ENCODE measurements around the gene XPO6.

DNA sequence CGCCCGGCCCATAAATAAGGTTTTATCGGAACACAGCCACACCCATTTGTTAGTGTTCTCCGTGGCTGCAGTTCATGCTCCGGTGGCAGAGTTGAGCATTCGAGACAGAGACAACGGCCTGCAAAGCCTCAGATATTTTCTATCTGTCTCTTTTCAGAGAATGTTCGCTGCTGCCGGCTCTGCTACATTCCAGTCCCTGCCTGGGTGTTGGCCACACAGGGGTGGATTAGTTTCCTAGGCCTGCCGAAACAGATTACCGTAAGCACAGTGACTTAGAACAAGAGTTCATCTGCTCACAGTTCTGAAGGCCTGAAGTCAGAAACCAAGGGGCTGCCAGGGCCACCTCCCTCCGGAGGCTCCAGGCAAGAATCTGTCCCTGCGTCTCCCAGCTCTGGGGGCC, 129.1 kb downstream of the XPO6 start:
- no peak for TF ChIP-seq EP300 (IDR thresholded peaks at IDR 0.05; ENCODE audit: borderline replicate concordance in 1 of 2, low read depth in 1 of 2, low read length in 1 of 2)
- TF ChIP-seq EZH2phosphoT487 (IDR thresholded peaks at IDR 0.05; ENCODE audit: borderline replicate concordance, low read depth): no peak
- TF ChIP-seq RFX5 (IDR thresholded peaks at IDR 0.05; ENCODE audit: low read length): no peak
- TF ChIP-seq YY1 (IDR thresholded peaks at IDR 0.05; ENCODE audit: low read depth): no peak
- TF ChIP-seq CTCF (IDR thresholded peaks at IDR 0.05): no peak
- TF ChIP-seq REST (IDR thresholded peaks at IDR 0.05; ENCODE audit: low read depth, low read length): no peak
- no peak for TF ChIP-seq CHD2 (IDR thresholded peaks at IDR 0.05; ENCODE audit: low read length, partially characterized antibody)
- TF ChIP-seq MXI1 (IDR thresholded peaks at IDR 0.05; ENCODE audit: low read depth, low read length): no peak
- no peak for TF ChIP-seq TAF1 (IDR thresholded peaks at IDR 0.05; ENCODE audit: borderline replicate concordance, low read depth, low read length)
